Measurements from ENCODE around the gene SEC14L5.

DNA sequence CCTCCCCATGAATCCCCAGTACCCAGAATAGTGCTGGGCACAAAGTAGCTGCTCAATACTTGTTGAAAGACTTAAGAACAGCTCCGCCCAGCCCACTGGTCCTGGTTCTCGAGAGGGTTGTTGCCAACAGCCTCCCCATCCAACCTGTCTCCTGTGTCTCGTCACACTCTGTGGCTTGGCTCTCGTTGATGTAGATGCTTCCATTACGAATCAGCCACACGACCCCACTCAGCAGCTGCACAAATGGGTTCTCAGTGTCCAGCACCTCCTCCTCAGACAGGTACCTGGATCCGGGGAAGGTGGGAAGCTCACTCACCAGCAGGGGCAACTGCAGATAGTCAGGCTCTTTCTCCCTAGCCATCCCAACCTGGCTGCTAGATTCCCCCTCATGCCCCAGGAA, 73.5 kb downstream of the SEC14L5 start:
- TF ChIP-seq, protein P1, sequence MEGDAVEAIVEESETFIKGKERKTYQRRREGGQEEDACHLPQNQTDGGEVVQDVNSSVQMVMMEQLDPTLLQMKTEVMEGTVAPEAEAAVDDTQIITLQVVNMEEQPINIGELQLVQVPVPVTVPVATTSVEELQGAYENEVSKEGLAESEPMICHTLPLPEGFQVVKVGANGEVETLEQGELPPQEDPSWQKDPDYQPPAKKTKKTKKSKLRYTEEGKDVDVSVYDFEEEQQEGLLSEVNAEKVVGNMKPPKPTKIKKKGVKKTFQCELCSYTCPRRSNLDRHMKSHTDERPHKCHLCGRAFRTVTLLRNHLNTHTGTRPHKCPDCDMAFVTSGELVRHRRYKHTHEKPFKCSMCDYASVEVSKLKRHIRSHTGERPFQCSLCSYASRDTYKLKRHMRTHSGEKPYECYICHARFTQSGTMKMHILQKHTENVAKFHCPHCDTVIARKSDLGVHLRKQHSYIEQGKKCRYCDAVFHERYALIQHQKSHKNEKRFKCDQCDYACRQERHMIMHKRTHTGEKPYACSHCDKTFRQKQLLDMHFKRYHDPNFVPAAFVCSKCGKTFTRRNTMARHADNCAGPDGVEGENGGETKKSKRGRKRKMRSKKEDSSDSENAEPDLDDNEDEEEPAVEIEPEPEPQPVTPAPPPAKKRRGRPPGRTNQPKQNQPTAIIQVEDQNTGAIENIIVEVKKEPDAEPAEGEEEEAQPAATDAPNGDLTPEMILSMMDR (IDR thresholded peaks at IDR 0.05; ENCODE audit: poor library complexity) = no peak
- no peak for TF ChIP-seq EZH2 (IDR thresholded peaks at IDR 0.05; ENCODE audit: borderline replicate concordance)
